K562 (cell line): ENCODE measurements around the gene ZNF473. TPM values are rescaled to one million over a fixed set of nuclear protein-coding genes. Genes with fewer than 3 reads are reported as not detected.

Experiments used
- CEBPB ChIP-seq: fragments of 450-650 bp; IDR thresholded peaks from 2 replicates; pipeline ENCODE4 v1.6.1; 2016; ENCODE audit warnings: missing genetic modification characterization, missing compliant biosample characterization
- CLOCK ChIP-seq: fragments of 250-450 bp; sonication (Bioruptor Pico); IDR thresholded peaks from 2 replicates; pipeline ENCODE4 v1.4.0; 2020; ENCODE audit warnings: mild to moderate bottlenecking, moderate library complexity, borderline replicate concordance
- CREB3L1 ChIP-seq: fragments of 450-650 bp; IDR thresholded peaks from 2 replicates; pipeline ENCODE4 v1.6.1; 2014; ENCODE audit warnings: low read depth, mild to moderate bottlenecking, moderate library complexity, borderline replicate concordance
- EP400 ChIP-seq: fragments of 450-650 bp; IDR thresholded peaks from 2 replicates; pipeline ENCODE4 v1.6.1; 2017; ENCODE audit warnings: antibody characterized with exemption, mild to moderate bottlenecking, moderate library complexity
- ESRRA ChIP-seq: fragments of 450-650 bp; IDR thresholded peaks from 2 replicates; pipeline ENCODE4 v1.6.1; 2014; ENCODE audit warnings: low read depth, mild to moderate bottlenecking, moderate library complexity, borderline replicate concordance
- MBD2 ChIP-seq: sonication (generic); IDR thresholded peaks from 2 replicates; pipeline ENCODE4 v1.6.1; 2016; ENCODE audit warnings: low read depth, borderline replicate concordance
- MCM2 ChIP-seq: fragments of 450-650 bp; IDR thresholded peaks from 2 replicates; pipeline ENCODE4 v1.6.1; 2017; ENCODE audit warnings: low read depth, mild to moderate bottlenecking
- NONO ChIP-seq, 2 experiments: fragments of 200-400 bp in 1 of 2; fragments of 450-650 bp in 1 of 2; formaldehyde crosslinking in 1 of 2; IDR thresholded peaks; 2 replicates each; pipeline ENCODE4 v1.6.1; 2017; ENCODE audit warnings: low read depth in 2 of 2, mild to moderate bottlenecking in 2 of 2, moderate library complexity in 2 of 2, low read length in 1 of 2
- NR2C1 ChIP-seq, 2 experiments: fragments of 450-650 bp; IDR thresholded peaks; 2 replicates each; pipeline ENCODE4 v1.6.1; 2017; ENCODE audit warnings: mild to moderate bottlenecking in 2 of 2, antibody characterized with exemption in 1 of 2, inconsistent platforms in 1 of 2, missing compliant biosample characterization in 1 of 2, missing genetic modification characterization in 1 of 2
- PML ChIP-seq: IDR thresholded peaks from 2 replicates; pipeline ENCODE4 v1.6.1; 2012; ENCODE audit warnings: low read length, inconsistent platforms
- SETDB1 ChIP-seq: IDR thresholded peaks from one replicate; pipeline ENCODE4 v1.6.1; 2012; ENCODE audit warnings: low read length, control low read depth, inconsistent platforms
- SIN3A ChIP-seq, 2 experiments: fragments of 150-350 bp in 1 of 2; IDR thresholded peaks; 2 replicates each; pipeline ENCODE4 v1.6.1; 2011 to 2016; ENCODE audit warnings: borderline replicate concordance in 2 of 2, low read depth in 2 of 2, low read length in 2 of 2, mild to moderate bottlenecking in 2 of 2, moderate library complexity in 2 of 2; ENCODE audit not compliant: control insufficient read depth in 1 of 2
- TAF9B ChIP-seq: fragments of 450-650 bp; IDR thresholded peaks from 2 replicates; pipeline ENCODE4 v1.6.1; 2018; ENCODE audit warnings: mild to moderate bottlenecking; ENCODE audit not compliant: partially characterized antibody
- ZBTB12 ChIP-seq: fragments of 250-450 bp; sonication (Bioruptor Pico); IDR thresholded peaks from 2 replicates; pipeline ENCODE4 v1.4.0; 2020
- ZBTB26 ChIP-seq: fragments of 450-650 bp; formaldehyde crosslinking; IDR thresholded peaks from 2 replicates; pipeline ENCODE4 v1.4.0; 2022; ENCODE audit warnings: missing genetic modification characterization
- ZNF41 ChIP-seq: fragments of 250-450 bp; sonication (Bioruptor Pico); conservative IDR thresholded peaks from 2 replicates; pipeline ENCODE4 v1.4.0; 2020; ENCODE audit warnings: mild to moderate bottlenecking
- ZNF592 ChIP-seq: fragments of 450-650 bp; IDR thresholded peaks from 2 replicates; pipeline ENCODE4 v1.6.1; 2017; ENCODE audit warnings: antibody characterized with exemption, mild to moderate bottlenecking
- ZNF717 ChIP-seq: fragments of 250-450 bp; sonication (Bioruptor Pico); IDR thresholded peaks from 2 replicates; pipeline ENCODE4 v1.5.0; 2021
- polyA plus RNA-seq, 8 experiments: library from polyadenylated mRNA; depleted of rRNA in 4 of 8; stranded (reverse) in 5 of 8; unstranded in 3 of 8; fragments of >200 nt; fragmentation: Nextera tagmentation in 2 of 8; fragmentation: Illumina TruSeq in 1 of 8; extraction: Ambion mirVana in 2 of 8; extraction: Trizol in 1 of 8; gene quantifications; 2 replicates each; pipeline versions ENCODE4 v1.2.1 to v1.2.3, GENCODE V29; 2011 to 2014; ENCODE audit warnings: inconsistent platforms in 1 of 8, missing spikeins in 1 of 8
- total RNA-seq, 7 experiments: library from RNA; depleted of rRNA in 6 of 7; stranded (reverse); fragments of >200 nt in 6 of 7; fragmentation: Illumina TruSeq in 2 of 7; extraction: Trizol in 2 of 7; gene quantifications; 2 replicates each; pipeline versions ENCODE4 v1.2.1 to v1.2.3, GENCODE V29; 2011 to 2021; ENCODE audit warnings: low replicate concordance in 1 of 7

Gene ZNF473
- total and polyA plus RNA-seq, 9 of the 15 experiments (the other 6 are each of a cell fraction or from before 2014, with no cell fraction given), result 8.2 to 34.0 (median 28.5) TPM

- TF ChIP-seq ZNF592, result no peak
- no peak for TF ChIP-seq TAF9B
- TF ChIP-seq NONO (IDR thresholded peaks at IDR 0.05; ENCODE audit: low read depth in 2 of 2, low read length in 1 of 2), result no peak
- no peak for TF ChIP-seq ZBTB12 (CRISPR knock-in tag)
- no peak for TF ChIP-seq CREB3L1
- TF ChIP-seq CEBPB (tag), result no peak
- no peak for TF ChIP-seq EP400
- TF ChIP-seq ZNF41 (CRISPR knock-in tag), result no peak
- TF ChIP-seq NR2C1 (IDR thresholded peaks at IDR 0.05), result peak; percentile 76
- TF ChIP-seq NR2C1 (tag; IDR thresholded peaks at IDR 0.05), result peak; percentile 71; the same call in 1 of the 2 replicates
- no peak for TF ChIP-seq PML
- no peak for TF ChIP-seq SETDB1
- no peak for TF ChIP-seq CLOCK (CRISPR knock-in tag)
- no peak for TF ChIP-seq MCM2
- TF ChIP-seq ZBTB26 (CRISPR knock-in tag), result no peak
- TF ChIP-seq ZNF717 (CRISPR knock-in tag), result no peak
- TF ChIP-seq ESRRA, result no peak
- TF ChIP-seq SIN3A (IDR thresholded peaks at IDR 0.05; ENCODE audit: borderline replicate concordance in 2 of 2, control insufficient read depth in 1 of 2, low read depth in 2 of 2, low read length in 2 of 2), result no peak
- peak; percentile 55; the same call in 1 of the 2 replicates for TF ChIP-seq MBD2
Measured at GRCh38 chr19:49997709-49998108, 28.1 kb upstream of the ZNF473 start (continued).
